NCI-H526 treated with DMSO at 0.1 percent for 48 hours (cell line): ENCODE data around the gene P4HA1.

Source experiments
- DNase-seq: peaks from one replicate; lab custom pipeline; 2025; lab: John Stamatoyannopoulos, UW

P4HA1 gene

DNA sequence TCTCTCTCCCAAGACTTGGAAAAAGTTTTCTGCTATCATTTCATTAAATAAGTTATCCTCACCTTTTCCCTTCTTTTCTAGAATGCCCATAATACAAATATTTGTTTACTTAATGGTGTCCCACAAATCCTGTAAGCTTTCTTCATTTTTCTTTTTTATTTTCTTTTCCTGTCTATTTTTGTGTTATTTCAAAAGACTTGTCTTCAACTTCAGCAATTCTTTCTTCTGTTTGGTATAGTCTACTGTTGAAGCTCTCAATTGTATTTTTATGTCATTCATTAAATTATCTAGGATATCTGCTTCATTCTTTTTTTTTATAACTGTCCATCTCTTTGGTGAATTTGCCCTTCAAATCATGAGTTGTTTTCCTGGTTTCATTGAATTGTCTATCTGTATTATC is 117.0 kb downstream of the P4HA1 start:
- no peak for DNase-seq

DNA sequence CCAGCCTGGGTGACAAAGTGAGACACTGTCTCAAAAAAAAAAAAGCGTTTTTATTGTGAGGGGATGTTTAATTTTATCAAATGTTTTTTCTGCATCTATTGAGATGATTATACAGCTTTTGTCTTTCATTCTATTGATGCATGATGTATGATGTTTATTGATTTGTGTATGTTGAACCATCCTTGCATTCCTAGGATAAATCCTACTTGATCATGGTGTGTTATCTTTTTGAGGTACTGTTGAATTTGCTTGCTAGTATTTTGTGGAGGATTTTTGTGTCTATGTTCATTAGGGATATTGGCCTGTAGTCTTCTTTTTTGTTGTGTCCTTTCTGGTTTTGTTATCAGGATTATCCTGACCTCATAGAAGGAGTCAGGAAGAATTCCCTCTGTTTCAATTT is 119.8 kb downstream of the P4HA1 start:
- DNase-seq: no peak
